Osteocyte (in vitro differentiated cells): ENCODE measurements around the gene TMEM233. TPM values are rescaled to one million over a fixed set of nuclear protein-coding genes. Genes with fewer than 3 reads are reported as not detected.
A peak's percentile ranks its signal among the peaks of the same experiment; 100 is the strongest.
"Not testable (repeated sequence)": the region's sequence is repeated elsewhere in the genome, so short reads cannot be mapped to it uniquely, and the experiment has no call there.

ENCODE experiments used
- DNase-seq: peaks from one replicate; pipeline ENCODE4 v3.0.0; 2021; ENCODE audit warnings: mixed read lengths; ENCODE audit not compliant: unreplicated experiment; ENCODE audit errors: extremely low spot score
- H3K27ac Mint-ChIP-seq: one replicate; pipeline ENCODE4 v1.8.0; 2021; ENCODE audit warnings: mild to moderate bottlenecking, mixed read lengths; ENCODE audit not compliant: unreplicated experiment
- H3K27me3 Mint-ChIP-seq: one replicate; pipeline ENCODE4 v1.8.0; 2021; ENCODE audit warnings: mixed read lengths; ENCODE audit not compliant: unreplicated experiment
- H3K36me3 Mint-ChIP-seq: one replicate; pipeline ENCODE4 v1.8.0; 2021; ENCODE audit warnings: mixed read lengths; ENCODE audit not compliant: unreplicated experiment
- H3K4me1 Mint-ChIP-seq: one replicate; pipeline ENCODE4 v1.8.0; 2021; ENCODE audit warnings: mixed read lengths; ENCODE audit not compliant: unreplicated experiment
- H3K4me3 Mint-ChIP-seq: one replicate; pipeline ENCODE4 v1.8.0; 2021; ENCODE audit warnings: mild to moderate bottlenecking, moderate library complexity, mixed read lengths; ENCODE audit not compliant: unreplicated experiment
- H3K9me3 Mint-ChIP-seq: one replicate; pipeline ENCODE4 v1.8.0; 2021; ENCODE audit warnings: mixed read lengths; ENCODE audit not compliant: unreplicated experiment
- CTCF ChIP-seq: fragments of 200-600 bp; sonication (generic); IDR thresholded peaks from 2 replicates; pipeline ENCODE4 v1.5.0; 2021; ENCODE audit warnings: antibody characterized with exemption, mild to moderate bottlenecking, moderate library complexity
- total RNA-seq: library from RNA; stranded (reverse); gene quantifications from 2 replicates; pipeline ENCODE4 v1.2.1, GENCODE V29; 2021

TMEM233 gene
- total RNA-seq, 1 donor from 2014 or later = not detected

- no peak overlapping the region for H3K4me3 Mint-ChIP-seq
- H3K36me3 Mint-ChIP-seq = no peaks in the 10 kb centered on the region
- no peak overlapping the region for H3K27ac Mint-ChIP-seq
- DNase-seq = no peak
- no peaks in the 10 kb centered on the region for H3K27me3 Mint-ChIP-seq
- TF ChIP-seq CTCF = no peak
- no peaks in the 10 kb centered on the region for H3K4me1 Mint-ChIP-seq
- H3K9me3 Mint-ChIP-seq = no peaks in the 10 kb centered on the region
These were observed 51.4 kb downstream of the TMEM233 start for GRCh38 chr12:119644930-119645329.

- no peak for TF ChIP-seq CTCF
- DNase-seq = no peak
- no peaks in the 10 kb centered on the region for H3K9me3 Mint-ChIP-seq
- no peak overlapping the region for H3K27ac Mint-ChIP-seq
- H3K4me3 Mint-ChIP-seq = no peak overlapping the region
- H3K36me3 Mint-ChIP-seq = no peaks in the 10 kb centered on the region
- no peaks in the 10 kb centered on the region for H3K27me3 Mint-ChIP-seq
- H3K4me1 Mint-ChIP-seq = no peaks in the 10 kb centered on the region
These were observed 52.0 kb downstream of the TMEM233 start for GRCh38 chr12:119645535-119646059.

- Mint-ChIP-seq H3K27me3 (no peaks in the 10 kb centered on the region), H3K4me3 (no peak overlapping the region), H3K9me3 (peaks cover 17% of the 10 kb centered on the region), H3K4me1 (no peaks in the 10 kb centered on the region), H3K27ac (no peak overlapping the region), H3K36me3 (no peaks in the 10 kb centered on the region)
- DNase-seq = no peak
- peak; percentile 57 for TF ChIP-seq CTCF
These were observed 55.7 kb downstream of the TMEM233 start for GRCh38 chr12:119649202-119649808.

GRCh38 chr12:119652665-119653064 is 59.1 kb downstream of the TMEM233 start:
- Mint-ChIP-seq H3K27me3 (peaks cover 5% of the 10 kb centered on the region), H3K27ac (no peak overlapping the region), H3K4me1 (no peaks in the 10 kb centered on the region), H3K36me3 (no peaks in the 10 kb centered on the region), H3K4me3 (no peak overlapping the region), H3K9me3 (peaks cover 17% of the 10 kb centered on the region)
- TF ChIP-seq CTCF = no peak
- no peak for DNase-seq

- H3K4me3 Mint-ChIP-seq = not testable (repeated sequence)
These were observed 63.4 kb downstream of the TMEM233 start for GRCh38 chr12:119657001-119657400.

GRCh38 chr12:119658166-119658565 is 64.6 kb downstream of the TMEM233 start:
- H3K27ac Mint-ChIP-seq, H3K4me3 Mint-ChIP-seq, H3K4me1 Mint-ChIP-seq, DNase-seq, H3K36me3 Mint-ChIP-seq: not testable (repeated sequence)
- Mint-ChIP-seq H3K9me3 (peaks cover 11% of the 10 kb centered on the region), H3K27me3 (peaks cover 23% of the 10 kb centered on the region)

More at GRCh38 chr12:119657001-119657400, 63.4 kb downstream of the TMEM233 start:
- not testable (repeated sequence) for H3K27ac Mint-ChIP-seq, H3K4me1 Mint-ChIP-seq, H3K36me3 Mint-ChIP-seq, DNase-seq
- peaks cover 15% of the 10 kb centered on the region for H3K9me3 Mint-ChIP-seq
- peaks cover 16% of the 10 kb centered on the region for H3K27me3 Mint-ChIP-seq
